Activated CD8-positive, alpha-beta T cell treated with anti-CD3 and anti-CD28 coated beads, Interleukin-2, amount 10 ng/mL, durations not matched to agents 7 days and 5 days (primary cell): ENCODE measurements around the gene MOGAT2. TPM values are rescaled to one million over a fixed set of nuclear protein-coding genes. Genes with fewer than 3 reads are reported as not detected.

Experiments used
- ATAC-seq: fragments of 150-1000 bp; cut with Tn5 transposase; one replicate; pipeline ENCODE4 v1.10.0; 2021; ENCODE audit warnings: moderate library complexity
- CTCF ChIA-PET: fragments of 350-600 bp; sonication (Branson Sonifier 250); formaldehyde crosslinking; loops from one replicate; lab custom pipeline; 2021; ENCODE audit warnings: antibody characterized with exemption; lab: Charles Lee
- POLR2A ChIA-PET: fragments of 350-600 bp; sonication (Branson Sonifier 250); formaldehyde crosslinking; loops from one replicate; lab custom pipeline; 2021; ENCODE audit warnings: antibody characterized with exemption; lab: Charles Lee
- DNase-seq: peaks from one replicate; pipeline ENCODE4 v3.0.0-alpha.2; 2020
- H3K27ac Mint-ChIP-seq: one replicate; pipeline ENCODE4 v1.8.0; 2021; ENCODE audit warnings: mild to moderate bottlenecking, mixed read lengths
- H3K27me3 Mint-ChIP-seq: one replicate; pipeline ENCODE4 v1.8.0; 2021; ENCODE audit warnings: low read depth, mixed read lengths
- H3K36me3 Mint-ChIP-seq: one replicate; pipeline ENCODE4 v1.8.0; 2021; ENCODE audit warnings: low read depth, mixed read lengths
- H3K4me1 Mint-ChIP-seq: one replicate; pipeline ENCODE4 v1.8.0; 2021; ENCODE audit warnings: low read depth, mixed read lengths
- H3K4me3 Mint-ChIP-seq: one replicate; pipeline ENCODE4 v1.8.0; 2021; ENCODE audit warnings: mild to moderate bottlenecking, mixed read lengths
- H3K9me3 Mint-ChIP-seq: one replicate; pipeline ENCODE4 v1.8.0; 2022; ENCODE audit warnings: mixed read lengths; ENCODE audit not compliant: insufficient read depth
- total RNA-seq, 2 experiments: library from RNA; stranded (reverse); gene quantifications; one replicate each; pipeline ENCODE4 v1.2.3, GENCODE V29; 2021

The MOGAT2 gene
- total RNA-seq, 2 experiments from 2014 or later: not detected

DNA sequence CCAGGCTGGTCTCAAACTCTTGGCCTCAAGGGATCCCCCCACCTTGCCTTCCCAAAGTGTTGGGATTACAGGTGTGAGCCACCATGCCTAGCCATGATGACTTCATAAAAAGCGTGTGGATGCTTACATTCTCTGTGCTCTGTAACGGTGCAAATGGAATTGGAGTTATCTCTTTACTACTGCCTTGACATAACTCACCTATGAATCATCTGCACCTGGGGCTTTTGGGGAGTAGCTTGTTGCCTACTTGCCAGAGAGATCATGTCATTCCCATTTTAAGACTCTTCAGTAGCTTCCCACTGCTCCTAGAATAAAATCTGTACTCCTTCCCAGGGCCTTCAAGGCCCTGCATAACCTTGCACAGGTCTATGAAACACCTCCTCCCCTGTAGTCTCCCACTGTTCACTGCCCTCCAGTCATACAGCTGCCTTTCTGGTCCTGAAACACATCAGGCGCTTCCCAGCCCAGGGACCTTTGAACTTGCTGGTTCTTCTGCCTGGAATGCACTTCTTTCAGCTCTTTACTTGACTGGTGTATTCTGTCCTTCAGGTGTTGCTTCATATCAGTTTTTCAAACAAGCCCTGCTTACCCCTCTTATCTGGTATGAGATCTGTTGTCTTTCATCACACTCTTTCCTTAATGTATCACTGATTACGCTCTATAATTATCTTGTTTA, 19.6 kb upstream of the MOGAT2 start:
- Mint-ChIP-seq H3K4me3 (no peak overlapping the region), H3K4me1 (peaks cover 7% of the 10 kb centered on the region), H3K9me3 (no peaks in the 10 kb centered on the region), H3K36me3 (no peaks in the 10 kb centered on the region), H3K27me3 (peaks cover 43% of the 10 kb centered on the region), H3K27ac (no peak overlapping the region)
- ATAC-seq: no peak
- CTCF ChIA-PET: interaction anchor here (1.5 kb wide), 1 partner anchor 8 kb away, joined by 7 read pairs; no protein-coding TSS in a partner anchor
- DNase-seq: no peak
- POLR2A ChIA-PET: no interaction called here

DNA sequence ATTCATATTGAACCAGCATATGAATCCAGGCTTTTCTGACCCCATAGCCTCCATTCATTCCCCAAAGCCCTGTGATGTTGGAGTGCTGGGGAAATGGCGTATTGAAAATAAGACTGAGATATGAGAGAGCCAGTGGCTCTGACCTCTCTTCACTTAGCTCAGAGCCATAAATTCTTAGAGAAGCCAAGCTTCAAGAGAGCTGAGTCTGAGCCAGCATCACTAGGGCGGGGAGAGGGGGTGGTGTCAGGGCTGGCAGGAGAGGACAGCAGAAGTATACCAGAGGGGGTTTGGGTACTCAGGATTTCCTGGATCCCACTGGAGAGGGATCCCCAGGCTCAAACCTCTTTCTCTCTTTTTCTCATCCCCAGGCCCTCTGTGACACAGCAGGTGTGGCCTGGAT, 16.7 kb upstream of the MOGAT2 start:
- Mint-ChIP-seq H3K27ac (no peak overlapping the region), H3K4me1 (peaks cover 12% of the 10 kb centered on the region), H3K9me3 (no peaks in the 10 kb centered on the region), H3K4me3 (no peak overlapping the region), H3K36me3 (no peaks in the 10 kb centered on the region), H3K27me3 (peaks cover 23% of the 10 kb centered on the region)
- ChIA-PET POLR2A (no interaction called here), CTCF (no interaction called here)
- DNase-seq (no peak), ATAC-seq (no peak)

DNA sequence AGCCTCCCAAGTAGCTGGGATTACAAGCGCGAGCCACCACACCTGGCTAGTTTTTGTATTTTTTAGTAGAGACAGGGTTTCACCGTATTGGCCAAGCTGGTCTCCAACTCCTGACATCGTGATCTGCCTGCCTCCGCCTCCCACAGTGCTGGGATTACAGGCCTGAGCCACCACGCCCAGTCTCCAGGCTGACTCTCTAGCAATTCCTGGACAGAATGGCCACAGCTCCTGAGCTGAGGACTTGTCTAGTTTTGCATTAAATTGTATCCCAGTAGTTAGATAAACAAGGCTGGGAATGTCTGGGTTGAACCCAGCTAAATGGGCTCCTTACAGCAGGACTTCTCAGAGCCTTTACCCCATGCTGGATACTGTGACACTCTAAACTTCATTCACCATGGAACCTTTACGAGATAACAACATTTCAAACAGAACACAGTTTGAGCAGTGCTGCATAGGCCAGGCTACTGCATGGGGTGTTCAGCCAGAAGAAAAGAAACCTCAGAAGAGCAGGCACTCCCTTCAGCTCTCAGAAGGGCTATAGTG, 13.9 kb upstream of the MOGAT2 start:
- Mint-ChIP-seq H3K27ac (no peak overlapping the region), H3K27me3 (peaks cover 11% of the 10 kb centered on the region), H3K4me3 (no peak overlapping the region), H3K36me3 (no peaks in the 10 kb centered on the region), H3K9me3 (no peaks in the 10 kb centered on the region), H3K4me1 (peaks cover 17% of the 10 kb centered on the region)
- CTCF ChIA-PET: interaction anchor here (1.1 kb wide), 1 partner anchor 99 kb away, joined by 4 read pairs; no protein-coding TSS in a partner anchor
- POLR2A ChIA-PET: no interaction called here
- no peak for ATAC-seq
- DNase-seq: no peak

DNA sequence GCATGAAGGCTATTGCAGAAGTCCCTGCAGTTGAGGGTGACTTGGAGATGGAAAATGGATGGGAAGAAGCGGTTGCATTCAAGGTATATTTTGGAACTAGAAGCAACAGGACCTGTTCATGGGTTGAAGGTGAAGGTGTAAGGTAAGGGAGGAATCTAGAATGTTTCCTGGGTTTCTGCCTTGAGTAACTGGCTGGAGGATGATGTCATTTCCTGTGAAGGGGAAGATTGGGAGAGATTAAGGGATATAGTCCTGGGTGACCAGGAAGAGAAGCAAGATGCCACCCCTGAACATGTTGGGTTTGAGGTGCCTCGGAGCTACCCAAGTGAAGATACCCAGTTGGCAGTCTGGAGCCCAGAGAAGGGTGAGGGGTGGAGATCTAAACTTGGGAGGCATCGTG, 12.1 kb upstream of the MOGAT2 start:
- DNase-seq (no peak), ATAC-seq (no peak)
- Mint-ChIP-seq H3K4me3 (no peak overlapping the region), H3K4me1 (peaks cover 17% of the 10 kb centered on the region), H3K27ac (no peak overlapping the region), H3K9me3 (no peaks in the 10 kb centered on the region), H3K27me3 (peaks cover 2% of the 10 kb centered on the region), H3K36me3 (no peaks in the 10 kb centered on the region)
- ChIA-PET CTCF (interaction anchor here (0.6 to 2.6 kb wide), 38 partner anchors 8 to 372 kb away, joined by 3 to 24 read pairs (median 3); no protein-coding TSS in a partner anchor), POLR2A (no interaction called here)

DNA sequence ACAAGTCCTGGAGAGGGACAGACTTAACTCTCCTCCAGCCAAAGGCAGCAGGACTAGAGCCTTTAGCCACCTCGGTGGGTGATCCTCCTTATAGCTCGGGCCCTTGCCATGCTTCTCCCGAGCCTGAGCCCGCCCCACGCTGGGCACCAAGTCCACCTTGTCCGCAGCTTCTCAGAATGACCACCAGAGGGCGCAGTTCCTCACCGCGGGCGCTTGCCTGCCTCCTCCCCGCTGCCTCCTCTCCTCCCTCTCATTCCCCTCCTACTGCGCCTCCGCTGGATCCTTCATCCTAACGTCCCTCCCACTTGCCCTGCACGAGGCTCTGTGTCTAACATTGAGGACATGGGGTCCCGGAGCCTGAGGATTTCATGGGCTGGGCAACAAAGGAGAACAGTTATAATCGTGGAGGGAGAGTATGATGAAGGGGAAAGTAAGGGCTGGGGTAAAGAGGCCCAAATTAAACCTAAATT, 11.3 kb upstream of the MOGAT2 start:
- peak; percentile 76 for DNase-seq
- Mint-ChIP-seq H3K9me3 (no peaks in the 10 kb centered on the region), H3K36me3 (no peaks in the 10 kb centered on the region), H3K27ac (no peak overlapping the region), H3K4me1 (peaks cover 17% of the 10 kb centered on the region), H3K27me3 (peaks cover 2% of the 10 kb centered on the region), H3K4me3 (no peak overlapping the region)
- POLR2A ChIA-PET: no interaction called here
- peak; percentile 94 for ATAC-seq
- CTCF ChIA-PET: interaction anchor here (0.6 to 2.6 kb wide), 38 partner anchors 8 to 372 kb away, joined by 3 to 24 read pairs (median 3); no protein-coding TSS in a partner anchor

DNA sequence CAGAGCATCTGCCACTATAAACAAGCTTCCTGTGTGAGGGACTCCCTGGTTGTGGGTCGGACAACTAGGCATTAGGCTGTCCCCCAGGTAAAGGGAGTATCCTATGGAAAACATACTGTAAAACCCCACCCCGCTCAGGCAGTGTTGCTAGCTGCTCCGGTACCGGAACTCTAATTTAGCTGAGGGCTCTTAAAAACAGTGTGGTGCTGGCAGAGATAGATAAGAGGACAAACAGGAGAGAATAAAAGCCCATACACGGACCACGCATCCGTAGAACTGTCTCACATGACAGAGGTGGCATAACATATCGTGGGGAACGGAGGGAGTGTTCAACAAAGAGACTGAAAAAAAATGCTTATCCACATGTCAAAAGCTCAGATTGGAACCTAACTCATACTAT, 3.4 kb upstream of the MOGAT2 start:
- CTCF ChIA-PET: interaction anchor here (1.2 to 1.7 kb wide), 3 partner anchors 9 to 438 kb away, joined by 3 to 11 read pairs (median 7); no protein-coding TSS in a partner anchor
- POLR2A ChIA-PET: no interaction called here
- H3K27ac Mint-ChIP-seq: no peak overlapping the region
- no peak overlapping the region for H3K4me3 Mint-ChIP-seq
- ATAC-seq: no peak
- H3K4me1 Mint-ChIP-seq: no peaks in the 10 kb centered on the region
- H3K36me3 Mint-ChIP-seq: no peaks in the 10 kb centered on the region
- peaks cover 9% of the 10 kb centered on the region for H3K27me3 Mint-ChIP-seq
- no peak for DNase-seq
- H3K9me3 Mint-ChIP-seq: no peaks in the 10 kb centered on the region

DNA sequence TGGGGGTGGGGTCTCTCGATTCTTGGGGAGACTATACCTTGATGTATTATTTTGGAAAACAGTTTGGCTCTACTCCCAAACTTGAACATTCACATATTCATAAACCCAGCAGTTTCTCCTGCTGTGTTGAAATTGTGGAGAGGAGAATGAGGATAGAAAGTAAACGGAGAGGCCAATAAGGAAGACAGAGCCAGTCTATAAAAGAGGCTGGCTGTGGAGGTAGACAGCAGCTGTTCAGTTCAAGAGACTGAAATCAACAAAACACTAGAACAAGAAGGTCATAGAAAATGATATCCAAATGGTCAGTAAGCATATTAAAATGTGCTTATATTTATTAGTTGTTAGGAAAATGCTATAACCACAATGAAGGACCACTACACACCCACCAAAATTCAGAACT, 1.9 kb upstream of the MOGAT2 start:
- ATAC-seq: no peak
- Mint-ChIP-seq H3K27me3 (peaks cover 9% of the 10 kb centered on the region), H3K9me3 (no peaks in the 10 kb centered on the region), H3K36me3 (no peaks in the 10 kb centered on the region), H3K4me1 (no peaks in the 10 kb centered on the region), H3K27ac (no peak overlapping the region), H3K4me3 (no peak overlapping the region)
- ChIA-PET POLR2A (no interaction called here), CTCF (no interaction called here)
- no peak for DNase-seq

DNA sequence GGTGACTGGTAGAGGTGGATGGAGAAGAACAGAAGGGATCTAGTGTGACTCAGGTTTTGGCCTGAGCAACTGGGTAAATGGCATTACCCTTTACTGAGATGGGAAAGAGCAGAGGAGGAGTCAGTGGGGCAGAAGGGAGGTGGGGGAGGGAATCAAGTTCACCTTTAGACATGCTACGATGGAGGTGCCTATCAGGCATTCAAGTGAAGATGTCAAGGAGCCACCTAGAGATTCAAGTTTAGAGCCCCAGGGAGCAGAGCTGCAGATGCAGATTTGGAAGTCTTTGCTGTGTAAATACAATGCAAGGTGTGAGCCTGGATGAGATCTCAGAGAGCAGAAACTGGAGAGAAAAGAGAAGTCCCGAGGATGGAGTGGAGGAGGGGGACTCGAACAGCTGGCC, 979 bp upstream of the MOGAT2 start:
- Mint-ChIP-seq H3K4me3 (no peak overlapping the region), H3K36me3 (no peaks in the 10 kb centered on the region), H3K27me3 (peaks cover 9% of the 10 kb centered on the region), H3K27ac (no peak overlapping the region), H3K9me3 (no peaks in the 10 kb centered on the region), H3K4me1 (no peaks in the 10 kb centered on the region)
- DNase-seq (no peak), ATAC-seq (no peak)
- CTCF ChIA-PET: no interaction called here
- POLR2A ChIA-PET: no interaction called here

DNA sequence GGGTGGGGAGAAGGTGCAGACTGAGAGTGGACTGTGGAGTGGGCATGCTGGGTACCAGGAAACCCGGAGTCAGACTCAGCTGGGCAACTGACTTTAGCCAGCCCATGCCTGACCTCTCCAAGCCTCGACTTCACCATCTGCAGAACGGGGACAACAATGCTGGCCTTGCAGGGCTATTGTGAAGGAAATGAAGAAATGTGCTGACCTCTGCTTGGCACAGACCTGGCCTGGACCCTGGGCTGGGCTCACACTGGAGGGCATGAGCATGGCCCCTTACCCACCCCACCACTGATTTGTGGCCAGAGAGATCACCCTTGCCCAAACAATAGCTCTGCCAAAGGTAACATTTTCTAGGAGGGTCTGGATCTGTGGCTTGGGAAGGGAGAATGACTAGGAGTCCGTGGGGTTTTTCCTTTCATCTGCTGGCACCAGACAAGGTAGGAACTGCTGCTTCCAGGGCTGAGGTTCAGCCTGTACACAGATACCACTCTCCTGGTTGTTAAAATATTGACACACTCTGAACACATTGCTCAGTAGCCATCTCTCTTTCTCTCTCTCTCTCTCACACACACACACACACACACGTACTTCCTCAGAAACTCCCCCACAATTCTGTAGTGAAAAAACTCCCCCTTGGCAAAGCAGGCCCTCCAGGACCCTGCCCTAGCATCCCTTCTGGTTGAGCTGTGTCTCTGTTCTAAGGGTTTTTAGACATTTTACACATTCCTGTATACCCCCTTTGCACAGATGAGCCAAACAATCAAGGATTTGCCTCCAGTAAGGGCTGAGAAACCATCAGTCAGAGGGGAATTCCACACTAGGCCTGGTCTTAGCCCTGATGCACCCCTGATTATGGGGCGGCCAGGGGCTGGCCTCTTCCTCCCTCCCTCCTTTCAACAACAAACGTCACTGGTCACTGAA, 1.0 kb downstream of the MOGAT2 start:
- Mint-ChIP-seq H3K36me3 (no peaks in the 10 kb centered on the region), H3K27me3 (peaks cover 9% of the 10 kb centered on the region), H3K4me3 (no peak overlapping the region), H3K4me1 (peaks cover 2% of the 10 kb centered on the region), H3K27ac (no peak overlapping the region), H3K9me3 (no peaks in the 10 kb centered on the region)
- DNase-seq (no peak), ATAC-seq (no peak)
- POLR2A ChIA-PET: no interaction called here
- CTCF ChIA-PET: no interaction called here

DNA sequence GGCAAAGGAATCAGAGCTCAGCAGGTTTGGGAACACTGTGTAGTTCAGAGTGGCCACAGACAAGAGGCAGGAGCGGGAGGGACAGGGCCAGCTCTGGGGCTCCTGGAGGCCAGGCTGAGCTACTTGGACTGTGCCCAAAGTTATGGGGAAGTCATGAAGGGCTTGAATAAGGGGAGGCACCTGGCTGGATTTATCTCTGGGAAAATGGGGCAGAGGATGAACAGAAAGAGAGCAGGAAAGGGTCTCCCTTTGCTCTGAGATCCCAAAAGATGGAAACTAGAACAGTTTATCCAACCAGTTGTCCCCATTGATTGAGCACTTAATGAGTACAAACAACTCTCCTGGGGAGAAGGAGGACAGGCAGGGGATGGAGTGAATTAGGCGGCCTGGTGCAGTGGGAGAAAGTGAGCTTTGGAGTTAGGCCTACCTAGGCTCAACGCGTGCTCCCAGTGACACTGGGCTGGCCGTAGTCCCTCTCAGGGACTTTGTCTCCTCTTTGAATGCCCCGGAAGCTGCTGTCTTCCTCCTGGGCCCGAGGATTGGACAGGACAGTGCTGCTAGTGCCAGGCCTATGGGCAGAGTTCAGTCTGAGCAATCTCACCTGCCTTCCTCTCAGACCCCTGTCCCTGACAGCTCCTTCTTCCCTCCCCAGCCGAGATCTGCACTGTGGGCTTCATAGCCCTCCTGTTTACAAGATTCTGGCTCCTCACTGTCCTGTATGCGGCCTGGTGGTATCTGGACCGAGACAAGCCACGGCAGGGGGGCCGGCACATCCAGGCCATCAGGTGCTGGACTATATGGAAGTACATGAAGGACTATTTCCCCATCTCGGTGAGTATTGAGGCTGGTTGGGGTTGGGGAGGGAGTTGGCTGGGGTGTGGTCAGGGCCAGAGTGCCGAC, 2.0 kb downstream of the MOGAT2 start:
- ChIA-PET CTCF (interaction anchor here (1.5 to 2.2 kb wide), 2 partner anchors 13 to 331 kb away, joined by 3 to 10 read pairs; no protein-coding TSS in a partner anchor), POLR2A (interaction anchor here (0.7 kb wide), 1 partner anchor 122 kb away, joined by 3 read pairs; no protein-coding TSS in a partner anchor)
- Mint-ChIP-seq H3K4me3 (no peak overlapping the region), H3K9me3 (no peaks in the 10 kb centered on the region), H3K4me1 (peaks cover 2% of the 10 kb centered on the region), H3K27me3 (peaks cover 6% of the 10 kb centered on the region), H3K36me3 (no peaks in the 10 kb centered on the region), H3K27ac (no peak overlapping the region)
- ATAC-seq: no peak
- no peak for DNase-seq

DNA sequence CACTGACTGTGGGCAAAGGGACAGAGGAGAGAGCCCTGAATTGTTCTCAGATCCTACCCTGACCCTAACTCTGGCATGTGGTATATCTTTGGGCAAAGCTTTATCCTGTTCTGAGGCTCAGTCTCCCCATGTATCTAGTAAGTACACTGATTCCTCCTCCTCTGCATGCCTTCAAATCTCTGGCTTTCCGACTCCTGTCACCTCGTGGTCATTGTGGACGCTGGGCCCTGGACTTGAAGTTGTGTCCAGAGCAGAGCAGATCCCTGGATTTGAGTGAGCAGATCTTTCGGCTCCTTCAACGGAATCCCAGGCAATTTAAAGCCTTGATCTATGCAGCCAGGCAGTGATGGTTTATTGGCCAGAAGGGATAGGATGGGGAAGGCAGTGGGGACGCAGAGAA, 3.0 kb downstream of the MOGAT2 start:
- Mint-ChIP-seq H3K4me1 (peaks cover 2% of the 10 kb centered on the region), H3K9me3 (no peaks in the 10 kb centered on the region), H3K27ac (no peak overlapping the region), H3K27me3 (peaks cover 6% of the 10 kb centered on the region), H3K36me3 (no peaks in the 10 kb centered on the region), H3K4me3 (no peak overlapping the region)
- ATAC-seq: no peak
- ChIA-PET CTCF (interaction anchor here (1.5 to 2.2 kb wide), 2 partner anchors 14 to 332 kb away, joined by 3 to 10 read pairs; no protein-coding TSS in a partner anchor), POLR2A (no interaction called here)
- no peak for DNase-seq
